ENCODE data around the gene RAB9B.

The RAB9B gene

DNA sequence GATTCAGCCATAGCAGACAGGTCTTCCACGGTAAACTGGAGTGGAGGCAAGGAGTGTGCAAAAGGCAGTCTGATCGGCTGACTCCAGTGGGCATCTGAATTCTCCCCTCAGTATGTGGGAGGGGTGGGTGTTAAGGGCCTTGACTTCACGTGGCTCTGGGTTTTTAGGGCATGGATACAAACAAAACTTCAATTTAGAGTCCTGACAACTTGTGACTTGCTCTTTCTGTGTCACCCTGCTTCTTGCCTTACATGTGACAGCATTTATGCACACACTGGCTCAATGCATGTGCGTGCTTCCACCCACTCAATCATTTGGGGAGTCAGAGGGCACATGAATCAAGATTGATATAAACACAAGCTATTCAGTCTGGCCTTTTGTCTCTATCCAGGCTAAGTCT lies 37.9 kb downstream of the RAB9B start:
- in situ Hi-C loops (cut with MboI; ENCODE audit: low sequenced_read_pairs, unreplicated experiment) = no loop called here
- no peak for DNase-seq (ENCODE audit: low spot score)
- TF ChIP-seq, protein P1, sequence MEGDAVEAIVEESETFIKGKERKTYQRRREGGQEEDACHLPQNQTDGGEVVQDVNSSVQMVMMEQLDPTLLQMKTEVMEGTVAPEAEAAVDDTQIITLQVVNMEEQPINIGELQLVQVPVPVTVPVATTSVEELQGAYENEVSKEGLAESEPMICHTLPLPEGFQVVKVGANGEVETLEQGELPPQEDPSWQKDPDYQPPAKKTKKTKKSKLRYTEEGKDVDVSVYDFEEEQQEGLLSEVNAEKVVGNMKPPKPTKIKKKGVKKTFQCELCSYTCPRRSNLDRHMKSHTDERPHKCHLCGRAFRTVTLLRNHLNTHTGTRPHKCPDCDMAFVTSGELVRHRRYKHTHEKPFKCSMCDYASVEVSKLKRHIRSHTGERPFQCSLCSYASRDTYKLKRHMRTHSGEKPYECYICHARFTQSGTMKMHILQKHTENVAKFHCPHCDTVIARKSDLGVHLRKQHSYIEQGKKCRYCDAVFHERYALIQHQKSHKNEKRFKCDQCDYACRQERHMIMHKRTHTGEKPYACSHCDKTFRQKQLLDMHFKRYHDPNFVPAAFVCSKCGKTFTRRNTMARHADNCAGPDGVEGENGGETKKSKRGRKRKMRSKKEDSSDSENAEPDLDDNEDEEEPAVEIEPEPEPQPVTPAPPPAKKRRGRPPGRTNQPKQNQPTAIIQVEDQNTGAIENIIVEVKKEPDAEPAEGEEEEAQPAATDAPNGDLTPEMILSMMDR (IDR thresholded peaks at IDR 0.05; ENCODE audit: borderline replicate concordance, control extremely low read depth, extremely low read depth, insufficient read depth, missing control alignments) = no peak

DNA sequence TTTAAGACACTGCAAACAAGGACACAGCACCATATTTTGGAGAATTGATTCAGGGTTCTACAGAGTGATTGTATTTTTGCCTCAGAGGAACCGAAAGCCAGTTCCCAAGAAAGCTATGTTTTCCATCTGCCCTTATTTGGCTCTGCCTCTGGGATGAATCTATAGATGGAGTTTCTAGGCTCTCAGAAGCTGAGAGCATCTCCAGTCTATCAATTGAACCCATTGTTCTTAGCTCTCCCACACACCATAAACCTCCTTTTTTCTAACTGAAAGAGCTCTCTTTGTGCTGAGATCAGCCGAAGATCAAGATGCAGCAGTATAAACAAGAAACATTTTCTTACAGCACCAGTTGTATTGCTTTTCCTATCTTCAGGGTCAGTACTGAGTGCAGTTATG lies 38.5 kb downstream of the RAB9B start:
- in situ Hi-C loops (cut with MboI; ENCODE audit: low sequenced_read_pairs, unreplicated experiment) = no loop called here
- TF ChIP-seq, protein P1 (IDR thresholded peaks at IDR 0.05; ENCODE audit: borderline replicate concordance, control extremely low read depth, extremely low read depth, insufficient read depth, missing control alignments) = no peak
- DNase-seq (ENCODE audit: low spot score) = no peak

DNA sequence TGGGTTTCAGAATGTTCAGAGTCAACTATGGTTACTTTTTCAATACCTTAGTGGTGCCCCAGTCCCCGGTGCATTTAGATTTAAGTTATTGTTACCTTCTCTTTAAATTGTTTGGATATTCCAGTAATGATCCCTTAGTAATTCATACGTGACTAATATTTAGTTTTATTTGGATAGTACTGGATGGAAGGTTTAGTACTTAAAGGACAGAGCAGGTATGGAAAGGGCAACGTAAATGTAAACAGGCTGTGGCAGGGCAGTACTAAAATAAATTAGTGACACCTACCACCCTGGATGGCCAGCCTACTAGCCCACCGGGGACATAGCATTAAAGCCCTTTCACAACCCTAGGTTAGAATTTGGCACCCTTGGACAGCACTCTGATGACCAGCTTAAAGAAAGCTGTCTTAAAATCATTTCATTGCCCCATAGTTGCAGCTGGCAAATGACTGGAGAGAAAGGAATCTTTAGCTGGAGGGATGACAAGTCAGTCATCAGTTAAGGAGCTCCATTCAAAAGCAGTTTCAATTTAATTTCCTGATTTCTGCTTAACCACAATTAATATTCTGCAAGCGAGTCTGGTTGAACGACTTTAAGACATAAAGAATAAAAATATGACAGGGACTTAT lies 39.0 kb downstream of the RAB9B start:
- in situ Hi-C loops (cut with MboI; ENCODE audit: low sequenced_read_pairs, unreplicated experiment) = no loop called here
- no peak for DNase-seq (ENCODE audit: low spot score)
- TF ChIP-seq, protein P1 (IDR thresholded peaks at IDR 0.05; ENCODE audit: borderline replicate concordance, control extremely low read depth, extremely low read depth, insufficient read depth, missing control alignments) = no peak

DNA sequence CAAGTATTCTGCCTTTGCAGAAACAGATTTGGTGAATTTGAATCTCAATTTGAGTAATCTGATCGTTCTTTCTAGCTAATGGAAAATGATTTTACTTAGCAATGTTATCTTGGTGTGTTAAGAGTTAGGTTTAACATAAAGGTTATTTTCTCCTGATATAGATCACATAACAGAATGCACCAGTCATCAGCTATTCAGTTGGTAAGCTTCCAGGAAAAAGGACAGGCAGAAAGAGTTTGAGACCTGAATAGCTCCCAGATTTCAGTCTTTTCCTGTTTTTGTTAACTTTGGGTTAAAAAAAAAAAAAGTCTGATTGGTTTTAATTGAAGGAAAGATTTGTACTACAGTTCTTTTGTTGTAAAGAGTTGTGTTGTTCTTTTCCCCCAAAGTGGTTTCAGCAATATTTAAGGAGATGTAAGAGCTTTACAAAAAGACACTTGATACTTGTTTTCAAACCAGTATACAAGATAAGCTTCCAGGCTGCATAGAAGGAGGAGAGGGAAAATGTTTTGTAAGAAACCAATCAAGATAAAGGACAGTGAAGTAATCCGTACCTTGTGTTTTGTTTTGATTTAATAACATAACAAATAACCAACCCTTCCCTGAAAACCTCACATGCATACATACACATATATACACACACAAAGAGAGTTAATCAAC lies 40.1 kb downstream of the RAB9B start:
- in situ Hi-C loops (cut with MboI; ENCODE audit: low sequenced_read_pairs, unreplicated experiment) = no loop called here
- TF ChIP-seq, protein P1 (IDR thresholded peaks at IDR 0.05; ENCODE audit: borderline replicate concordance, control extremely low read depth, extremely low read depth, insufficient read depth, missing control alignments) = no peak
- DNase-seq (ENCODE audit: low spot score) = no peak

DNA sequence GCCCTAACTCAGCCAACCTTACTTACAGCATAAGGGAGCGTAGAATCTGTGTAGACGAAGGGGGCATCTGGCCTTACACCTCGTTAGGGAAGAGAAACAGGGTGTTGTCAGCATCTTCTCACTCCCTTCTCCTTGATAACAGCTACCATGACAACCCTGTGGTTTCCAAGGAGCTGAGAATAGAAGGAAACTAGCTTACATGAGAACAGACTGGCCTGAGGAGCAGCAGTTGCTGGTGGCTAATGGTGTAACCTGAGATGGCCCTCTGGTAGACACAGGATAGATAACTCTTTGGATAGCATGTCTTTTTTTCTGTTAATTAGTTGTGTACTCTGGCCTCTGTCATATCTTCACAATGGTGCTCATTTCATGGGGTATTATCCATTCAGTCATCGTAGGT lies 40.8 kb downstream of the RAB9B start:
- in situ Hi-C loops (cut with MboI; ENCODE audit: low sequenced_read_pairs, unreplicated experiment) = no loop called here
- DNase-seq (ENCODE audit: low spot score) = no peak

DNA sequence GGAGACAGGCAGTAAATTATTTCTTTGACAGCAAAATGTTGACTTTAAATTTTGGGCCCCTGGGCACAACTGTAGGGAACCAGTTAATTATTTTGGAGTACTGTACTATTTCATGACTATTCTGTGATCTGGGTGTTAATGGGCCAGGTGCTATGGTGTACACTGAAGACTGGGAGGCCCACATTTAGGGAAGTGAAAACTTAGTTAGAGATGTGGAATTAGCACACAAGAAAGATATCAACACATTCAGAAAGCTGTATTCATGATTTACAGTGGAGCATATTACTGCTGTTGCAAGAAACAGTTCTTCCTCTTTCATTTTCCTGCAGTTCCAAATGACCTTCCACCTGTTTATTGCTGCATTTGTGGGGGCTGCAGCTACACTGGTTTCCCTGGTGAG lies 43.1 kb downstream of the RAB9B start:
- in situ Hi-C loops (cut with MboI; ENCODE audit: low sequenced_read_pairs, unreplicated experiment) = no loop called here
- no peak for DNase-seq (ENCODE audit: low spot score)
- TF ChIP-seq, protein P1 (IDR thresholded peaks at IDR 0.05; ENCODE audit: borderline replicate concordance, control extremely low read depth, extremely low read depth, insufficient read depth, missing control alignments) = no peak

More for the DNA sequence above, 40.8 kb downstream of the RAB9B start:
- TF ChIP-seq, protein P1 (IDR thresholded peaks at IDR 0.05; ENCODE audit: borderline replicate concordance, control extremely low read depth, extremely low read depth, insufficient read depth, missing control alignments) = no peak

Data from GM13976 (cell line).